Measurements from ENCODE around the gene ADCY3.

The ADCY3 gene

GRCh38 chr2:24872344-24873115 is 47.5 kb downstream of the ADCY3 start:
- DNase-seq, result no peak

- no peak for DNase-seq
Measured at GRCh38 chr2:24871852-24872333, 48.1 kb downstream of the ADCY3 start.

GRCh38 chr2:24870891-24871705 is 48.9 kb downstream of the ADCY3 start:
- no peak for DNase-seq

- no peak for DNase-seq
Measured at GRCh38 chr2:24870440-24870839, 49.6 kb downstream of the ADCY3 start.

- no peak for DNase-seq
Measured at GRCh38 chr2:24866946-24867345, 53.1 kb downstream of the ADCY3 start.

GRCh38 chr2:24863641-24864040 is 56.4 kb downstream of the ADCY3 start:
- no peak for DNase-seq

- no peak for DNase-seq
Measured at GRCh38 chr2:24861500-24861899, 58.5 kb downstream of the ADCY3 start.

GRCh38 chr2:24860631-24861030 is 59.4 kb downstream of the ADCY3 start:
- DNase-seq, result no peak

GRCh38 chr2:24859968-24860600 is 60.0 kb downstream of the ADCY3 start:
- no peak for DNase-seq

- DNase-seq, result no peak
Measured at GRCh38 chr2:24858996-24859395, 61.0 kb downstream of the ADCY3 start.

- no peak for DNase-seq
Measured at GRCh38 chr2:24857746-24858145, 62.3 kb downstream of the ADCY3 start.

GRCh38 chr2:24856791-24857211 is 63.2 kb downstream of the ADCY3 start:
- no peak for DNase-seq

- no peak for DNase-seq
Measured at GRCh38 chr2:24855726-24856125, 64.3 kb downstream of the ADCY3 start.

- no peak for DNase-seq
Measured at GRCh38 chr2:24855022-24855622, 64.9 kb downstream of the ADCY3 start.

GRCh38 chr2:24853996-24854395 is 66.0 kb downstream of the ADCY3 start:
- no peak for DNase-seq

GRCh38 chr2:24853046-24853445 is 67.0 kb downstream of the ADCY3 start:
- DNase-seq, result no peak

- no peak for DNase-seq
Measured at GRCh38 chr2:24852431-24853020, 67.5 kb downstream of the ADCY3 start.

- DNase-seq, result no peak
Measured at GRCh38 chr2:24852026-24852425, 68.0 kb downstream of the ADCY3 start.

GRCh38 chr2:24850944-24851343 is 69.1 kb downstream of the ADCY3 start:
- no peak for DNase-seq

GRCh38 chr2:24845691-24846090 is 74.3 kb downstream of the ADCY3 start:
- no peak for DNase-seq

GRCh38 chr2:24844023-24844685 is 75.9 kb downstream of the ADCY3 start:
- no peak for DNase-seq

GRCh38 chr2:24843330-24843860 is 76.6 kb downstream of the ADCY3 start:
- DNase-seq, result no peak
